HFFc6 (cell line): ENCODE results near the gene CYP2D6. TPM values are rescaled to one million over a fixed set of nuclear protein-coding genes. Genes with fewer than 3 reads are reported as not detected.

ENCODE experiments used
- DNase-seq: peaks from one replicate; pipeline ENCODE4 v3.0.0-alpha.2; 2018
- H3K27ac Mint-ChIP-seq: 2 replicates; pipeline ENCODE4 v1.8.0; 2020; ENCODE audit warnings: mild to moderate bottlenecking, mixed read lengths
- H3K27me3 Mint-ChIP-seq: 2 replicates; pipeline ENCODE4 v1.8.0; 2021; ENCODE audit warnings: mild to moderate bottlenecking, moderate library complexity, mixed read lengths; ENCODE audit not compliant: insufficient read depth
- H3K36me3 Mint-ChIP-seq: 2 replicates; pipeline ENCODE4 v1.8.0; 2021; ENCODE audit warnings: low read depth, mixed read lengths
- H3K4me1 Mint-ChIP-seq: 2 replicates; pipeline ENCODE4 v1.8.0; 2020; ENCODE audit warnings: low read depth, mixed read lengths
- H3K4me3 Mint-ChIP-seq: 2 replicates; pipeline ENCODE4 v1.8.0; 2020; ENCODE audit warnings: mild to moderate bottlenecking, moderate library complexity, mixed read lengths
- H3K9me3 Mint-ChIP-seq: 2 replicates; pipeline ENCODE4 v1.8.0; 2020; ENCODE audit warnings: mild to moderate bottlenecking, mixed read lengths
- CTCF ChIP-seq: fragments of 200-600 bp; sonication (generic); IDR thresholded peaks from 2 replicates; pipeline ENCODE4 v1.5.0; 2021; ENCODE audit warnings: antibody characterized with exemption, mild to moderate bottlenecking
- total RNA-seq, 6 experiments: library from RNA; stranded (reverse); fragmentation: NEBNext Ultra II Directional; extraction: Animal tissue kit (Norgen Biotek cat#: 25700); gene quantifications; 2 replicates in 1 of 6; 3 replicates in 5 of 6; pipeline ENCODE4 v1.2.3, GENCODE V29; 2021

CYP2D6 gene
- total RNA-seq, 6 experiments from 2014 or later = 0.13 to 0.35 (median 0.17) TPM; not detected in 1

DNA sequence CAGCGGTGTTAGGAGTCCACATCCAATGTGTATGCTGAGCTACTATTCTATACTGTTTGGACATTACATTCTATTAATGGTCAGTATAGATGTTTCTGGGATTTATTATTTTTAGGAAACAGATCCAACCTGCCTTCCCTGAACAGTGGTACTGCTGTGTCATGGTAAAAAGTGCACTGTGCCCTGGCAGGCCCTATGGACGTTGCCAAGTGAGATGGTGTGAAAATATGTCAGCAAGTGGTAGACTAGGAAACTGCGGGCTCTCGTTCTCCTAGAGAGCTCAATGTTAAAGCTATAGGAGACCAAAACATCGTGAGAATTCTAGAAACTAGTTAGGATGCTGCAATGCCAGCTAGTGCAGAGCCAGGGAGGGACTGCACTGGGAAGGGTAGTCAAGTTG lies 26.0 kb upstream of the CYP2D6 start:
- TF ChIP-seq CTCF = no peak
- no peaks in the 10 kb centered on the region; the same call in 1 of the 2 replicates for H3K27me3 Mint-ChIP-seq
- peaks cover 9% of the 10 kb centered on the region; the same call in 1 of the 2 replicates for H3K36me3 Mint-ChIP-seq
- no peaks in the 10 kb centered on the region for H3K9me3 Mint-ChIP-seq
- H3K4me3 Mint-ChIP-seq = no peak overlapping the region
- H3K27ac Mint-ChIP-seq = no peak overlapping the region
- no peak for DNase-seq
- H3K4me1 Mint-ChIP-seq = peaks cover 6% of the 10 kb centered on the region; the same call in 1 of the 2 replicates

- Mint-ChIP-seq H3K36me3 (peaks cover 9% of the 10 kb centered on the region; the same call in 1 of the 2 replicates), H3K4me3 (no peak overlapping the region), H3K27ac (no peak overlapping the region), H3K9me3 (no peaks in the 10 kb centered on the region), H3K27me3 (no peaks in the 10 kb centered on the region; the same call in 1 of the 2 replicates), H3K4me1 (peaks cover 6% of the 10 kb centered on the region; the same call in 1 of the 2 replicates)
- no peak for TF ChIP-seq CTCF
- DNase-seq = no peak
Measured at GRCh38 chr22:42156121-42156520, 25.5 kb upstream of the CYP2D6 start.

DNA sequence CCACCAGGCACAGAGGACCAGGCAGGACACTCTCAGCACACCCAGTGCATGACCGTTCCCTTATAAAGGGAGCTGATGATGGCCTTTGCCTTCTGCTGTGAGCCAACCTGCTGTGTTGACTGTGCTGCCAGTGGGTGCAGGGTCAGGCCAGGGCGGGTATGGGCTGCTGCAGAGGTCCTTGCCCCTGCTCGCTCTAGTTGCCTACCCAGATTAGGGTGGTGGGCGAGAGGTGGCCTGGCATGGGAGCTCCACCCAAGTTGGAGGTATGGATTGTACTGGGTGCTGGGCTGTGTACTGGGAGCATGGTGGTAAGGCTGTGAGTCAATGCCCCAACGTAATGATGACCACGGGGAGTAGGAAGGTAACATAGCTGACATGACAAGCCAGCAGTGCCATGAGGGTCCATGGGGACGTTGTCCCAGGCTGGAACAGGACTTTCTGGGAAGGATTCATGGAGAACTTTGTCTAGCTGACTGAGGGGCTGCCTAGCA lies 24.5 kb upstream of the CYP2D6 start:
- Mint-ChIP-seq H3K4me1 (peaks cover 6% of the 10 kb centered on the region; the same call in 1 of the 2 replicates), H3K27ac (no peak overlapping the region), H3K27me3 (no peaks in the 10 kb centered on the region; the same call in 1 of the 2 replicates), H3K36me3 (peaks cover 9% of the 10 kb centered on the region; the same call in 1 of the 2 replicates), H3K4me3 (no peak overlapping the region), H3K9me3 (no peaks in the 10 kb centered on the region)
- DNase-seq = no peak
- TF ChIP-seq CTCF = no peak

- peaks cover 9% of the 10 kb centered on the region; the same call in 1 of the 2 replicates for H3K36me3 Mint-ChIP-seq
- no peak for DNase-seq
- no peak overlapping the region for H3K27ac Mint-ChIP-seq
- no peak for TF ChIP-seq CTCF
- no peaks in the 10 kb centered on the region; the same call in 1 of the 2 replicates for H3K27me3 Mint-ChIP-seq
- no peaks in the 10 kb centered on the region for H3K9me3 Mint-ChIP-seq
- peaks cover 6% of the 10 kb centered on the region; the same call in 1 of the 2 replicates for H3K4me1 Mint-ChIP-seq
- H3K4me3 Mint-ChIP-seq = no peak overlapping the region
Measured at GRCh38 chr22:42154293-42155052, 23.9 kb upstream of the CYP2D6 start.

GRCh38 chr22:42152661-42153270 lies 22.2 kb upstream of the CYP2D6 start:
- Mint-ChIP-seq H3K27ac (no peak overlapping the region), H3K4me1 (peaks cover 6% of the 10 kb centered on the region; the same call in 1 of the 2 replicates), H3K9me3 (no peaks in the 10 kb centered on the region), H3K4me3 (no peak overlapping the region), H3K27me3 (no peaks in the 10 kb centered on the region; the same call in 1 of the 2 replicates), H3K36me3 (peaks cover 9% of the 10 kb centered on the region; the same call in 1 of the 2 replicates)
- TF ChIP-seq CTCF = no peak
- DNase-seq = no peak
